8988T (cell line): ENCODE results near the gene DENND1A.

ENCODE experiments used
- DNase-seq: peaks from one replicate; pipeline ENCODE4 v3.0.0; 2011

The DENND1A gene

DNA sequence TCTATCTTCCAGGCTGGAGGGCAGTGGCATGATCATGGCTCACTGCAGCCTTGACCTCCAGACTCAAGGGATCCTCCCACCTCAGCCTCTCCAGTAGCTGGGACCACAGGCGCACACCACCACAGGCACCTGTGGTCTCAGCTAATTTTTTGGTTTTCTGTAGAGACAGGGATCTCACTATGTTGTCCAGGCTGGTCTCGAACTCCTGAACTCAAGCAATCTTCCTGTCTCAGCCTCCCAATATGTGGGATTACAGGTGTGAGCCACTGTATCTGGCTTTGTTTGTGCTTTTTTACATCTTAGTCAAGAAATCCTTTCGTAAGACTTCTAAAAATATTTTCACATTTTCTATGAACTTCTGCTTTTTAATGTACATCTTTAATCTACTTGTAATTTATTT, 116.9 kb downstream of the DENND1A start:
- no peak for DNase-seq

- no peak for DNase-seq
Observed at GRCh38 chr9:123807251-123807650, 122.7 kb downstream of the DENND1A start.

- DNase-seq: no peak
Observed at GRCh38 chr9:123806829-123807228, 123.1 kb downstream of the DENND1A start.

- DNase-seq: no peak
Observed at GRCh38 chr9:123798195-123798594, 131.7 kb downstream of the DENND1A start.

- DNase-seq: no peak
Observed at GRCh38 chr9:123796618-123797484, 133.1 kb downstream of the DENND1A start.

DNA sequence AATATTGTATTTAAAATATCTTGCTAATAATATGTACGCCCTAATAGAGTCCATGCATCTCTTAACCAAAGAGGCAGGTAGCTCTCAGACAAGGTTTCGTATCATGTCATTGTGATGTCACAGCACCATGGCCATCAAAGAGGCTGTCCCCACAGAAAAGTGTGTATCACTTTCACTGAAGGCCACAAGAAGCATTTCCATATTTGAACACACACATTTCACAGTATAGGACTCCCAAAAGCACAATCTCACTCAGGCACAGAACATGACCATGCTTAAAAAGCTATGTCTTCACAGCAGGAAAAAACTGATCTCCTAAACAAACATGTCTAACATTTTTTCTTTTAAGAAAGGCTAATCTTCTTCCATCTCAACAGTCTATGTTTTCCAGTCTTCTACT, 133.8 kb downstream of the DENND1A start:
- no peak for DNase-seq

DNA sequence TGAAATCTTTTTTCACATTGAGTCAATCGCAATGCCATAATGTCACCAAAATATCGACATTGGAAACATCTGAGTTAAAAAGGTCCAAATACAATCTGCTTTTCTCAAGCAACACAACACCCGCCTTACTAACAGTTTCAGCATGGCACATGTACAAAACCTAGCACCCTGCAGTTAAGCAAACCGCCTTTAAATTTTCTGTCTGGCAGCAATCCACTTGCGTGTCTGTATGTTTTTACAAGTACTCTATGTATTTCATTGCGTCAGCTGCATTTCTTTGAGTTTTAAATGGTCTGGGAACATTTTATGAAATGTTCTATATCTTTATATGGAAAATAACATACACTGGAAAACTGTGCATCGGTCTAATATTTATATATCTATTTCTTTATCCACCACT, 134.6 kb downstream of the DENND1A start:
- DNase-seq: no peak

- no peak for DNase-seq
Observed at GRCh38 chr9:123792501-123792900, 137.4 kb downstream of the DENND1A start.

DNA sequence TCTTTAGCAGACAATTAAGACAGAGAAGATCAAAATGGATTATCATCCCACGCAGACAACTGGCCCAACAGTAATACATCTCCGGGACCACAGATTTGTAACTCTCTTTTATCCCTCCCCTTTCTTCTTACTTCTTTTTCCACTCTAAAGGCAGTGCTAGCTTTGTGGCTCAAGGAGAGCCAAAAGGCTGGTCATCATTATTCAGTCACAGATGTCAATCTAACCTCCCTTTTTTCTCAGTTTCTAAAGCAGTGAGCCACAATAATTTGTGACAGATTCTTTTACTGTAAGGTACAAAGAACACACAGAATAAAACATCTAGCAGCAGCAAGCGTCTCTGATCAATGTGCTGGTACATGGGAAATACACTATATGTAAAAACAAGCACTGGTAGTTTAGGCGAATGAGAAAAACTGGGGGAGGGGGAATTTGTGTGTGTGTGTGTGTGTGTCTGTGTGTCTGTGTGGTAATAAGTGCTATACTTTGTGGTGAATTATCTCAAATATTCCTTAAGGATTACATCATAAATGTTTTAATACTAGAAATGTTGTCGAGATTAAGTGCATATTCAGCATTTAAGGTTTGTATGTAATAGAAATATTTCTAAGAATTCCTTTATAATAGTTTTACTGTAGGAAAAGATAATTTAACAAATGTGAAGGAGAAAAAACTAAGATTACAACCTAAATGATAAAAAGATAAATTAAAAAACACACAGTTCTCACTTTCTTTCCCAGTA, 140.2 kb downstream of the DENND1A start:
- DNase-seq: no peak

DNA sequence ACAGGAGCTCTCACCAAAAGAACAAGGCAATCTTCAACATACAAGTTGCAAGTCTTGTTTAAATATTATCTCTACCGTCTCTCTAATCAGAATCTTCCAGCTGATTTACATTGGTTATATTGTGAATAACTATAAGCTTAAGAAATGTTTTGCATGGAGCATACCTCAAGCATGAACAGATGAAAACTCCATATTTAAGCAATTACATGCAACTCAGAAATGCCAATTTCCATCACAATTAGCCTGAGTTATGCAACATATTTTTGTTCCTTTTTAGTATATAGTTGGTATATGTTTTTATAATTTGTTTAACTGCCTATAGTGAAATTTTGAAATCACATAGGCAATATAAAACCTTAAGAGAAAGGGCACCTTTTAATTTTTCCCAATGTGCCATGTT, 142.5 kb downstream of the DENND1A start:
- DNase-seq: no peak

DNA sequence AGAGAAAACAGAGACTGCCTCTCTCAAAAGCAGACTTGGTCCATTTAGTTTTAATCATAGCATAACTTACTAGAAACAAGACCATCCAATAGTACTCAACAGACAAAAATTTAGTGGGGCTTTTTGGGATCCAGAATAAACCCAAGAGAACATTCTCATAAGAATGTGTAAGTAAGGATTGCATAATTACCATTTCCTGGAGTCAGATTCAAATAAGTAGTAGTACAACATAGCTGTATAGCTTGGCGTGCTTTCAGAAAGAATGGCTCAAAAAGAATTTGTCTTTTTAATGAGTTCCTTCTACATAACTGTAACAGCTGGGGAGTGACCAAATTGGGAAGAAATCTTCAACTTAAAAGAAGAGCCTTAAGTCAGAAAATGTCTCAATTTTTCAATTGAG, 145.4 kb downstream of the DENND1A start:
- DNase-seq: no peak

- DNase-seq: no peak
Observed at GRCh38 chr9:123778232-123778902, 151.6 kb downstream of the DENND1A start.

- DNase-seq: no peak
Observed at GRCh38 chr9:123776708-123777537, 153.0 kb downstream of the DENND1A start.

- no peak for DNase-seq
Observed at GRCh38 chr9:123775289-123776284, 154.3 kb downstream of the DENND1A start.

DNA sequence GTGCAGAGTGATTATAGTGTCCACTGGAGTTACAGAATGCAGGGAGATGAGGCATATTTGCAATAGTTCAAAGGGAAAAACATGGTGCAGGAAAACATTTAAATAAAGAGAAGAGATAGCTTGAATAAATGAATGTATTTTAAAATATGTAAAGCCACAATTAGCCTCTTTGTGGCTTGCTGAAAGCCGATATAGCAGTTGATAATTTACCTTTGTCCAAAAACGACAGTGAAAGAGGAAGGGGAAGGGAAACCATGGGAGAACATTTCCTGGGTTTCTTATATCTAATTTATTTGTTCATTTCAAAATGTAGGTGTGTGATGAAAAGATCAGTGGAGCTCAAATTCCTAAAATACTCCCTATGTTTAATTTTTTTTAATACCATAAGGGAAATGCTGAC, 156.1 kb downstream of the DENND1A start:
- no peak for DNase-seq

GRCh38 chr9:123772967-123773366, 157.0 kb downstream of the DENND1A start:
- DNase-seq: no peak

DNA sequence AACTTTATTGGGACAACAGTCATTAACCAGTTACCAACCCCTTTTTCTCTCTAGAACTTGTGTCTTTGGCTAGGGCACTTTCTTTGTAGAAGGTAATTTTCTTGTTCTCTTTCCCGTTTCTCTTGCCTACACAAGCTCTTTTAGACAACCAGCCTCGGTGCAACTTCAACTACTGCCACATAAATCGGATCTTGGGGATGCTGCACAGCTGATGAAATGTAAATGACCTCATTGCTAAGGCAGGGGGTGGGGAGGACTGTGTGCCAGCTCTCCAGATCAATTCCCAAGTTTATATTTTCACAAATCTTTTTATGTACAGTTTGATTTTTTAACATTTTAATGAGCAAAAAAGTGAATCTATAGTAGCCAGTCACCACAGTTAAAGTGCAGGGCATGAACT, 157.6 kb downstream of the DENND1A start:
- no peak for DNase-seq

DNA sequence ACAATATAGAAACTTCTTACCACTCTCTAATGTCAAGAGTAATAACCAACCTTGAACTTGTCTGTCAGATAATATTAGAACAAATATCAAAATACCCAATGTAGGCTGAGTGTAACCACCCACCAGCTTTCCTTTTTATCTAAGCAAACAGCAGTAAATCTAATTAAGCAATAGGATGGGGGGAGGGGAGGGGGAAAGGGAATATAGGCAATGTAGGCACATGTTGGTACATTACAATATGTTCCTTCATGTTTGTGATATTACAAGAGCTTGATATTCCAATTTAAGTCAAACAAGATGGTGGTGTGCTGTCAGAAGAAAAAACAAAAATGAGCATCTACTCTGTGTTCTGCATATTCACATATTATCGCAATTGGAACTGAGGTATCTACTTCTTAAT, 158.2 kb downstream of the DENND1A start:
- DNase-seq: no peak

DNA sequence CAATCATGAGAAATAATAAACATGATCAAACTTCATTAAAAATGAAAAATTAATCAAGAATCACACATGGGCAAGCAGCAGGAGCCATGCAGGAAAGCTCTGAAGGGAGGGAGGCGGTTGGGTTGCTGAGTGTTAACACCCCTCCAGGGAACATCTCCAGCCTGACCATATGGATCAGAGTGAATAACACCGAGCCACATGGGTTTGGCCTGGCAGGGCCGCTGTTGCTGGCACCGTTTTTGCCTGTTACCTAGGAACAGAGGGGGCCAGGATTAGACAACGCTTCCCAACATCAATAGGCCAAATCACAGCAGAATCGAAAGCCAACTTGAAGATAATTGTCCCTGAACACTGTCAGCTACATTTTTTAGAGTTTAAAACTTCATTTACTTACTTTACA, 160.2 kb downstream of the DENND1A start:
- no peak for DNase-seq

DNA sequence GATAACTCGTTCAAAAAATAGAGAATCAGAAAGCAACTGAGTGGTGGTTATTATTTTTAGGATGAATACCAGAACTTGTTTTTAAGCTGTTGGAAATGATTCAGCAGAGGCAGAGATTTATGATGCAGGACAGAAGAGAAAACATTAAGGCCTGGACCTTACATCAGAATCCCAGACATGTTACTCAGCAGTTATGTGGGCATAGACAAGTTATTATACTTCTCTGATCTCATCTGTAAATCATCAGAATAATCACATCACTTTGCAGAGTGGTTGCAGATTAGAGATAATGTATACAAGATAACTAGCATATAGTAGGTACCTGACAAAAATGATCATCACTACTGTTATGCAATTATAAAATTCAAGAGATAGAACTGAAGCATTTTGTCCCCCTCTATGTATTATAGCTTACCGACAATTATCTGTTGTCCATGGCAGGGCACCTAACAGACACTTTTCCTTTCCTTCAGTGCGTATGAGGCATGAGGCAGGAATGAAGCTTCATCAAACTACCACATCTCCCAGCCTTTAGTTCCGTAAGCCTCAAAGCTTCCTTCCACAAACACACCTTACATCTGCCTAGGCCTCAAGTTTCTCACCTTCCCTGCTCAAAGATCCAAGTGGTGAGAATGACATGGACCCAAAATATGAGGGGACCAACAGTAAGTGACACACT, 165.9 kb downstream of the DENND1A start:
- DNase-seq: no peak
